ENCODE results near the gene FHOD3.
A peak's percentile ranks its signal among the peaks of the same experiment; 100 is the strongest.
"Not testable (repeated sequence)": the region's sequence is repeated elsewhere in the genome, so short reads cannot be mapped to it uniquely, and the experiment has no call there.

The FHOD3 gene

DNA sequence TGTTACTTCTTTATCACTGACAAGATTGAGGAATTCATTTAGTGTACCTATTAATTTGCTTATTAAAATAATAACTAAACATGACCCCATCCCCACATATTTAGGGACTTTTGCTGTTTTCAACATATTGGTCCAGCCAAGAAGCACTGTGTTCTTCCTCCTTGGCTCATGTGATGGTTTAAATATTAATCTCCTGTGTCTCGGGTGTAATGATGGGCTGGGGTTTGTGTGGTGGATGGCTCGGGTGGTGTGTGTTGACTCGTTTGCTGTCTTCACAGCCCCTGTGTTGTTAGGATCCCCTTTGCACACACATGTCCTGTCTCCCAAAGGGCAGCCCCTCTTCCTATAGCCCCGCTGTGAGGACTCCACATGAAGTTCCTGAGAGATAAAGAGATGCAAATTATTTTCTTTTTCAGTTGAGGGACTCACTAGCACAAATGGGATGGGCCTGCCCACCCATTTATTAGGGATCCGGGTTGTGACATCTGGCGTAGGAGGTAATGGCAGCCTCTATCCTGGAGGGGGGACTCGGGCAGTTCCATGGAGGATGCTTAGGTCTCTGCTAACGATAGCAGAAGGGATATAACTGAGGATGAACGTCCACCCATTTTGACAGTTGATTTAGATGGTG is 53.4 kb downstream of the FHOD3 start:
- no peak for DNase-seq (ENCODE audit: low read depth)

DNA sequence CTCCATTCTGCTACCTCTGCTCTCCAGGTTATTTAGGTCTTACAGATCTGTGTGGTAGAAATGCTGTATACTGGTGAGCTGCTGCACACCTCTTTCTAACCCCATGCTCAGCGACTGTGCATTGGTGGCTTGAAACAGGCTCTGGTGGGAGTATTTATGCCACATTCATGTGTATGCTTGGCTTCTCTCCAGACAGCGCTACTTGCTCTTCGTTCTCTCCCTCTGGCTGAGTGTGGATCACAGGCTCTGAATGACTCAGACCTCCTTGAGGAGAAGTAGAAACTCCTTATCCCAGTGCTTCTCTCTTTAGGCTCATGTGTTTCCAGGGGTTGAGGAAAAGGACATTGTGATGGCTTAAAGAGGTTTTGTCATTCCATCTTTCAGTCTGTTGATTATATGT is 54.9 kb downstream of the FHOD3 start:
- peak; percentile 72 for DNase-seq (ENCODE audit: low read depth)

DNA sequence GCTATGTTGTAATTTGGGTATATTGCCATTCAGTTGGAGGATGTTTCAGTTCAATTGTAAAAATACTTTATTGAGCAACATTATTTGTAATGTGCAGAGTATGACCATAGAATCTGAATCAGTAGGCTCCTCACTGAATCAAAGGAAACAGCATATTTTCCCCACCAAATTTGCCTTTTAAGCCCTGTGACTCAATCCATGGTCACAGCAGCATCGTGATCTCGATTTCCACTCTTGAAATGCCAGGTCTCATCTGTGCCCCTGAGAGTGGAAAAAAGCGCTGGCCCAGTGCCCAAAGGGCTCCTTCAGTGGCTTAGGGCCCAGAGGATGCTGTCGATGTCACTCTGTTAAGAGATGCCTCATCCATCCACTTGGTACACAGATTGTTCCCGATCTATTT is 57.5 kb downstream of the FHOD3 start:
- DNase-seq (ENCODE audit: low read depth), result peak; percentile 89

DNA sequence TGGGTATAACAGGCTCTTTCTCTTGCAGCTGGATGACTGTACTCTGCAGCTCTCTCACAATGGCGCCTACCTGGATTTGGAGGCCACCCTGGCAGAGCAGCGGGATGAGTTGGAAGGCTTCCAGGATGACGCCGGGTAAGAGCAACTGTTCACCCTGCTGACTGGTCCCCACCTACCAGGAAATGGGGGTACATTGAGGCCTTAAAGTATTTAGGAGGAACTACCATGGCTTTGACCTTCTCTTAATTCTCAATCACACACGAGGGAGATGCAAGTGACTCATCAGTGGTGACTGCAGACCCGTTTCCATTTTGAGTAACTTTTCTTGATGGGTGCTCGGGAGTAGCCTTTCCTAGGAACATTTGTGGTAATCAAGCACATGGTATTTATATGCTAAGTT is 58.0 kb downstream of the FHOD3 start:
- no peak for DNase-seq (ENCODE audit: low read depth)

DNA sequence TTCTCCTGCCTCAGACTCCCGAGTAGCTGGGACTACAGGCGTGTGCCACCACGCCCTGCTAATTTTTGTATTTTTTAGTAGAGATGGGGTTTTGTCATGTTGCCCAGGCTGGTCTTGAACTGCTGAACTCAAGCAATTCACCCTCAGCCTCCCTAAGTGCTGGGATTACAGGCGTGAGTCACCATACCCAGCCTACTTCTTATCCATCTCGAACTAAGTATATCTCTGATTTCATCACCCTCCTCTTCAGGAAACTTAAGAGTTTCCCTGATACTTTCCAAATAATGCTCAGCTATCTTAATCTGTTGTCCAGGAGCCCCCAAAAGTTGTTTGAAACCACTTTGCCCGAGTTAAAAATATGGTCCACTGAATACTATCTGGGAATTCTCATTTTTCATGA is 59.2 kb downstream of the FHOD3 start:
- not testable (repeated sequence) for DNase-seq (ENCODE audit: low read depth)

DNA sequence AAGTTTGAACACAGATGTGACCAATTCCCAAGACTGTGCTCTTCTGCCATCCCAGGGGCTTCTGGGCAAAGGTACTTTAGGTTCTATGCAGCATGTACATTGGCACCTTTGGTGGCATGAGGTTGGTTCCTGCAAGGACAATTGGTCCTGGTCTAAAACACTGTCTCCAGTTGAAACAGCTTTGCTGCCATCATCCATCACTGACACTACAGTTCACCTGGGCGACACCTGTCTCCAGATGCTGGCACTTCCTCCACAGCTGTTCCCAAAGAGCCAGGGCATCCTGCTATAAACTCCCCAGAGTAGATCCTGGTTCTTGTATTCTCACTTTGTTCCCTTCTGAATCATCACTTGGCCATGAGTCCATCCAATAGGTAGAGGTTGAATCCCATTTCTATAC is 60.6 kb downstream of the FHOD3 start:
- no peak for DNase-seq (ENCODE audit: low read depth)

DNA sequence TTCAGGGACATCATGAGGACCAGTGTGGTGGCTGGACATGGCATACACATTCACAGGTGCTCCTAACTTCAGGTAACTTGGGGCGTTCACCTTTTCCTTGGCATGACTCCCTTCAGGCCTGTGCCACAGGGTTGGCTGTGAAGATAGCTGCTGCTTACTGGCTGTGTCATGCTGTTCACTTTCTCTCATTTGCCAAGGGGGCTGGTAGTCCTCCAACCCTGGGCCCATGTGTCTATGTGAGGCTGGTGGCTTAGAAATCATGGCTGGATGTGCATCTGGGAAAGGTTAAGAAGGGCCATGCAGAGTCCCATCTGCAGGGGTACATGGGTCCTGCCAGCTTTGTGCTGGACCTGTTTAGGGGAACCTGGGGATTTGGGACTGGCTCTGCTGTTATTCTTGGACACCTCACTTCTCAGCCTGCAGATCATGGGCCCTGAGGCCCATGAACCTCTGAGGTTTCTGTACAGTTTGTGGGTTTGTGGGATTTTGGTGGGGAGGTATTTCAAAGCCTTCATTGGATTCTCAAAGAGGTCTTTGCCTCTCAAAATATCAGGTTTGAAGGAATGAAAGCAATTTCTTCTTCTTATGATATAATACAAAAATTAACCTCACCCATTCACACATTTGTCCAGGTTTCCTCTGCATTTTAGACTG is 62.9 kb downstream of the FHOD3 start:
- DNase-seq (ENCODE audit: low read depth), result no peak

DNA sequence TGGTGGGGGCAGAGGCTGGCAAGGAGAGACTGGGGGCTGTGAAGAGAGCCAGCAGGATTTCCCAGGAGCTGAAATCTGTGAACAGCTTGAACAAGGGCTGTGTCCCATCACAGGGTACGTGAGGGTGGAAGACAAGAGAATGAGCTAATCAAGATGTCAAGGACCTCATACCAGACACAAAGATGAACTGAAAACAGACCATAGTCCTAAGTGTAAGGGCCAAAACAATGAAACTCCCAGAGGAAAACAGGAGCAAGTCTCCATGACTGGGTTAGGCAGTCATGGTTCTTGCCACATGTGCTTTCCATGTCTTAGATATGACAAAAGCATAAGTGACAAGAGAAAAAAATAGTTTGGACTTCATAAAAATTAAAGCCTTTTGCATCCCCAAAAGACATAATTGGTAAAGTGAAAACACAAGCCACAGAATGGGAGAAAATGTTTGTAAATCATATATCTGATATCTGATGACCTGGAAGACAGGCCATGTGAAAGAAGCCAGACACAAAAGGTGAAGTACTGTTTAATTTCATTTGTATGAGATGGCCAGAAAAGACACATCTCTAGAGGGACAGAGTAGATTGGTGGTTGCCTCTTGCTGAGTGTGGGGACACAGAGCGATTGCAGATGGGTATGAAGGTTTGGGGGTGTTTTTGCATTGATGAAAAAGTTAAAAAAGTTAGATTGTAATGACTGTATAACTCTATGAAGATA is 67.6 kb downstream of the FHOD3 start:
- DNase-seq (ENCODE audit: low read depth), result no peak

DNA sequence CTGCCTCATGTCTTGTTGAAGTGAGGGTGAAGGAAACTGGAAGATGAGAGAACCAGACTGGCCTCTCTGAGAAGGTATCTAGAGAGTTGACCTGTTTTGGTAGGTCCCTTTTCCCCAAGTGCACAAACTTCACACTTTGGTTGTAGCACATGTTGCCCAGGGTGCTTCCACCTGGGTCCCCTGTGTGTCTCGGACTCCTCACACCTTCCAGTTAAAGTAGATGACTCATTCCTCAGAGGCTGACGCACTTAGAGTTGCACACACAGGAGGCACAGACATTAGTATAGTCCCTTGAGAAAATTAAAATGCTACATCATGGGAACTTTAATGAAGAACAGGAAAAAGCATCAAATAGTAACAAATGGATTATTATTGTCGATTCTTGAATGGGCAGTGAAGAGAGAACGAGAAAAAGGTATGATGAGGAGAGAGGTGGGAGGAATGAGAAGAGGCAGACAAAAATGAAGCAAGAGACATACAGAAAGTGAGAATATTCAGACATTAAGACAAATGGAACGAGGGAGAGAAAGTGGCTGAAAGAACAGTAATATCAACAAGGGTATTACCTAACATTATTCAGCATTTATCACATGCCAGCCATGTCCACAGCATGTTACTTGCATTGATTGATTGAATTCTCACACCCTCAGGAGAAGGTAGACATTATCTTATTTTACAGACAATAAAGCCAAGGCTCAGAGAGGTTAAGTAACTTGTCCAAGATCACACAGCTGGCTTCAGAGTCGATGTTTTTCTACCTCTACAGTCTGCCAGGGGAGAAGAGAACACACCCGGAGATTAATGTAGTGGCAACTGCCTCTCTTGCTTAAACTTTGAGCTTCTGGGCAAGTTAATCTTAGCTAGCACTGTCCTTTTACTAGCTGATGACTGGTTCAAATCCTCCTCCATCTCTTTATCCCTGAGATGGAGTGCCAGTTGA is 68.6 kb downstream of the FHOD3 start:
- no peak for DNase-seq (ENCODE audit: low read depth)

DNA sequence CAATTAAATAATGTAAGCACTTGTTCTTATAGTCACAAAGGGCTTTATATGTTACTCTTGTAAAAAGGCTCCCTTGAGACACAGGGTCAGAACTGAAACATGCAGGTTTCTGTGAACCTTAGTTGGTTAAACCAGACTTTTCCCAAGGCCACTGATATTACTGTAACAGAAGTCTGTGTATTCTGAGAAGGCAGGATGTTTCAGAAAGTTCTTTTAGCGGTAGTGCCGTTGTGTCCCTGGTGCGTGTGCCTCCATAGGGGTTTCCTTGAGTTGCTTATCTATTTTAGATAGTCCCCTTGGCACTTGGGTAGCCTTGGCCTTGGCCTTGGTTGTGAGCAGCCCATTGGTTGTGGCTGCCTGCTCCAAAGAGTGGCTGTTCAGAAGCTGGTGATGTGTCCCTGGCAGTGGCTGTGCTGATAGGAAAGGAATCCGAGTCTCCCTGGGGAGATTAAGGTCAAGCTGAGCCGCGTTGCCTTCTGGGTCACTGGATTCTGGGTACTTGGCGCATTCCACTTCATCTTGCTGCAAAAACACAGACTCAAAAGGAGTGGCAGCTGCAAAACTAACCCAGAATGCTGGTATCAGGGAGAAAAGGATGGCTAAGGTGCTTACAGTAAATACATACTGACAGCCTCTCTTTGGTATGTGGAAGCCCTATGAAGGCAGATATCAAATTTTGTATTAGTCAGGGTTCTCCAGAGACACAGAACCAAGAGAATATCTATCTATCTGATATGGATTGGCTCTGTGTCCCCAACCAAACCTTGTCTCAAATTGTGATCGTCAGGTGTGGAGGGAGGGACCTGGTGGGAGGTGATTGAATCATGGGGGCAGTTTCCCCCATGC is 69.7 kb downstream of the FHOD3 start:
- no peak for DNase-seq (ENCODE audit: low read depth)

DNA sequence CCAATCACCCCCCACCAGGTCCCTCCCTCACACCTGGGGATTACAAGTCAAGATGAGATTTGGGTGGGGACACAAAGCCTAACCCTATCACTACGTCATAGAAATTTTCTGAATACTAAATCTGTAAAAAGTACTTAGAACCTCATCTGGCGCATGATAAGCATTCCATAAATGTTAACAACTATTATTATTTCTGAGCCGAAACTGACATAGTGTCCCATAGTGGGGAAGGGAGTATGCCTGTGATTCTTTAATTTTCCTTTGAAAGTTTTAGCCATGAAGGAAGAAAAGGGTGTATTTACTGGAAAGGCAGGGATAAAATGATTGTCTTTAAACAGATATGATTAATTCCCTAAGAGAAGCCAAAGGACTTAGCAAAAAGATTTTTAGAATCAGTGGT is 71.4 kb downstream of the FHOD3 start:
- no peak for DNase-seq (ENCODE audit: low read depth)

DNA sequence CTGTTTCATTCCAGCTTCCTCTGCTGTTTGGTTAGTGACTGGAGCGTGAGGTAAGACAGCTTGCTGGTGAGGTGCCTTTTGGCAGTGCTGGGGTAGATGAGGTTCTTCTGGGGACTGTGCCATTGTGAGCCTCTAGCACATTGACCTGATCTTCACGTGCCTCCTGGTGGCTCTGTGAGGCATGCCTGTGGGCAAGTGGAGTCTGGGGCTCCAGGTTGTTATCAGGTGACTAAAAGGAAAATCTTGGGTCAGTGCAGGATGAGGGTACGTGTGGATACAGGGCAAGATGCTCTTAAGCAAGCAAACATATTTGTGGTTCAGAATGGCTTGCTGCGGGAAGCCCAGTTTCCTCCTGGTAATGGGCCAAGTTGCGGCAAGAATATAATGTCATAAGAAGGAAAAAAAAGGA is 75.4 kb downstream of the FHOD3 start:
- peak; percentile 81 for DNase-seq (ENCODE audit: low read depth)

DNA sequence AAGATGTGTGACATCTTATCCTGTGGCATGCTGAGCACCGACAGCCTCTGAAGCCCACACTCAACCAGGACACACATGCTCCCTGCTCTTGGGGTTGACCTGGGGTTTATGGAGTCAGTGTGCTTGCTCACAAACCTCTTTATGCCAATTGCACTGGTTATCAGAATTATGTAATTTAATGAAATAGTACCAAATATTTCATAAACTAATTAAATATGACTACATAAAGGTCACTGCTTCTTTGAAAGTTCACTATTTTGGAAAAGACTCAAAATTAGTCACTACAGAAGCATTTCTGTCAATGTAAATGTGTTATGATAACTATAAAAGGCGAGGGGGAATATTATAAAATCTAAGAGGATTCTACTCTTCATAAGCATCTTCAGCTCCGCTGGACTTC is 76.7 kb downstream of the FHOD3 start:
- DNase-seq (ENCODE audit: low read depth), result peak; percentile 14

DNA sequence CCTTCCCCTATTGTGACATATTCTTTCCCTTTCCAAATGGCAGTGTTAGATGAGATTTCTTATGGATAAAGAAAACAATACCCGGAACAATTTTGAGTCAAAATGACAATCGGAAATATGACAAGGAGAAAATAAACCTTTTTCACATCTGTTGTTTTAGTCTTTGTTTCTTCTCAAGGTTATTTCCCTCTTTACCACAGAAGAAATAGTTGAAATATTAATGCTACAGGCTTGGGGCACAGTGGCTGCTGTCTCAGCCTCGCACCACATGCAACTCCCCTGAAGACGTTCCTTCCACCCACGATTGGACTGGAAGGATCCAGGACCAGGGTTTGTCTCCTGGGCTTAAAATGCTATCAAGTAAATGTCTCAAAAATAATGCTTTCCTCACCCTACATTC is 77.6 kb downstream of the FHOD3 start:
- DNase-seq (ENCODE audit: low read depth), result no peak

DNA sequence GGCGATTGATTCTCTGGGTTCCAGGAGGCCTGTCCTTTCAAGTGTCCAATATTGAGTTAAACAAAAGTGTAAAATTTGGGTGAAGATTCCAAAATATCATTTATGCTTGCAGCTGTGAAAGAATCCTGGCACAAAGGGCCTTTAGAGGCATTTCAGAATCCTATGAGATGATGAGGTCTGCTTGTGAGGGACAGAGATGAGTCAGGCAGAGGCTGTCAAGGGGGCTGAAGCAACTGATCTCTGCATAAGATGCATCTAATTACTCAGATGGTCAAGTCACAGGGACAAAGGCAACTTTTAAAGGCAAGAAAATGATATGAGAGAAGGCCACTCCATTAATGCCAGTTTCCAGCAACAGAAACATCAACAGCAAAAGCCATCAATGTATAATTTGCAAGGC is 78.8 kb downstream of the FHOD3 start:
- peak; percentile 31 for DNase-seq (ENCODE audit: low read depth)

DNA sequence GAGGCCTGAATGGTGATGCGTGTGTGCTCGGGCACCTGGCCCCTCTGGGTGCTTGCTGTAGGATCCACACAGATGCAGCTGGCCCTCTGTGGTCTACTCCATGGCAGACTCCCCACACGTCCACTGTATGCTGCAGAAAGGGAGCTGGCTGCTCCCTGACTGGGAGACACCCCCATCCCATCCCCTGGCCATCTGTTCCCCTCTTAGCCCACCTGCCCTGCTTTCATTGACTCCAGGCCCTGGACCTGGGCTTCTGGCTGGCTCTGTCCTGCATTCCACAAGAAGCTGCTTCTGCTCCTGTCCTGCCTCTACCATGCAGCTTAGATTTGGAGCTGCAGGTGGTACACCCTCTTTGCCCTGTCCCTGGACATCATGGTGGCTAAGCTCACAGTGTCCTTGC is 80.1 kb downstream of the FHOD3 start:
- no peak for DNase-seq (ENCODE audit: low read depth)

DNA sequence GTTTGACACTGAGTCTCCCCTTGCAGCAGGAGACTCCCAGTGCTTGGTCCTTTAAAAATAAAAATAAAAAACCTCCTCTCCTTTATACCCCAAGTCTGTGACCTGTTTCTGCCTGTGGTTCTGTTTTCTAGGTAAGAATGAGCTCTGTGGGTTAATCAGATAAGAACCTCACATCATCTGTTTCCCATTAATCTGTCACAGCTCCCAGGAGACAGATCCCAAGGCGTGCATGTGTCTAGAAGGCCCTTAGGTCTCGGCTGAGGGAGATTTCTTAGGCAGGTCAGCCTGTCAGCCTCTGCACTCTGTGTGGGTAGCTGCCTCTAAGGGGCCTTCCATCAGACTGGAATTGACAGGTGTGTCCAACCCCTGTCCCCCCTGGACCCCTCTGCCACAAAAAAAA is 80.7 kb downstream of the FHOD3 start:
- DNase-seq (ENCODE audit: low read depth), result no peak

DNA sequence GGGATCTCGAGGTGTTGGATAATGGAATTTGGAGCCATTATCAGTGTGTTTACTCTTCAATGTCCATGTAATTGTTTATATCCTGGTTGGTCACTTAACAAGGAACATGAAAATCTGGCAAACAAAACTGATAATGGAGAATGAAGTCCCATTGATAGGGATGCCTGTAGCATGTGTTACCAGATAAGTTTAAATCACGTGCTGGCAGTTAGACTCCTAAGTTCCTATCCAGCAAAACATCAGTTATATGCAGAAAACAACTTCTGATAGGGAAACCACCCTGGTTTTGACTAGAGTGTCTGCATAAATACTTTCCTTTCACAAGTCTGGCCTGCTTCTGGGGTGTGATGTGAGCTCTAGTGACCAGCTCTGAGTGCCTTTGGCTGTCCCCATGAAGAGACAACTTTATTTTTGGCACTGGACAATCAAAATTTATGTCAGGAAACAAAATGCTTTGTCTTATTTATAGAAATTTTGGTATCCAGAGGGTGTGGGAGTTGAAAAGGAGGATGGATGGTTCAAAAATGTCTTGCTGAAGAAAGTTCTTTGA is 82.0 kb downstream of the FHOD3 start:
- no peak for DNase-seq (ENCODE audit: low read depth)

DNA sequence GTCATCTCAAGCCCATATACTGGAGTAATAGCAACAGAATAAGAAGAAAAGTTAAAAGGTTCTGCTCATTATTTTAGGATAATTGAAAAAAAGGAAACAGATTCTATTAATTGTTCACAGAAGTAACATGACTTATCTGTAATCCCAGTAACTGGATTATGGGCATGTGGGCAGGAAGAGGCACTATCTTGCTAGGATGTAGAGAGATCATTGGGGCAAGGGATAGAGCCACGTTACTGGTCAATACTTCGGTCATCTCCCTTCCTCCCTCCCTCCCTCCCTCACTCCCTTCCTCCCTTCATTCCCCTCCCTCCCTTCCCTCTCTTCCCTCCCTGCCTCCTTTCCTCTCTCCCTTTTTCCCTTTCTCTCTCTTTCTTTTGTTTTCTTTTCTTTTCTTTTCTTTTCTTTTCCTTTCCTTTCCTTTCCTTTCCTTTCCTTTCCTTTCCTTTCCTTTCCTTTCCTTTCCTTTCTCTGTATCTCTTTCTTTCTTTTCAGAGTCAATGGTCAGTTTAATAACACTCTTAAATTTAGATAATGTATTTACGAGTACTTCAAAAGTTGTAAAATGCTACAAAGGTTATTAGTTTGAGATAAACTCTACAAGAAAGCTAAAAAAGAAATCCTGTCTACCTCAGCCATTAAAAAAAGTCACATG is 82.8 kb downstream of the FHOD3 start:
- no peak for DNase-seq (ENCODE audit: low read depth)

DNA sequence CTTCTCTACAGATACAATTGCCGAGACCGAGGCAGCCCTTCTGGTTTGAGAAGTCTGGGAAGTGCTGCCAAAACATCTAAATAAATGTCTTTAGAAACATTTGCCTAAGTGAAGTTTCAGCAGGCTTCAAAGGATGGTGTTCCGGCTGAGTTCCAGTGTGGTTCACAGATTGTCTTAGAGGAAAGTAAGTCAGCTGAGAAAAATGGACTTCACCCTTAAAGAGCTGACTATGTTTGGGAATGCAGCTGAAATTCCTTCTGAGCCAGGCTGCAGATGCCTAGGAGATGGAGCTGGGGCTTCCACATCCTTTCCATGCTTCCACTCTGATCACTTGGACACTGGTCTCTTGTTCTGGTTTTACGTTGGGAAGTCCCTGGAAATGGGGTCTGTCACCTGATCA is 83.6 kb downstream of the FHOD3 start:
- DNase-seq (ENCODE audit: low read depth), result no peak

DNA sequence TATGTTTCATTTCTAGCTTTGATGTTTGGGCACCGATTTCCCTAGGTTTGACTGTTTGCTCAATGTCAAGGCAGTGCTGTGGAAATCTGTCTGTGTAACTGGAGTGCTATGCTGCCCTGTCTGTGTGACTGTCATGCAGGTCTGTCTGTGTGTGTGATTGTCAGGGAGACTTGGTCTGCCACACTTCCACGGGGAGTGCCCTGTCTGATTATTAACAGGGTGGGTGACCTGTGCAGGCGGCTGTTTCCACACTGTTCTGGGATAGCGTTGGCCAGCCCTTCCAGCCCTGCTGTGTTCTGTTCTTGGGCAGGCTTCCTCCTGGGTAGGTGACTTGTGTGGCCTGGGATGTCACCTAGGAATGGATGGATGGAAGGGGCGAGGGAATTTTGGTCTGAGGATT is 85.3 kb downstream of the FHOD3 start:
- DNase-seq (ENCODE audit: low read depth), result no peak

Measured in HS-5 (cell line).